Sigmoid colon (tissue), 7 donors: ENCODE results near the gene SLC22A6. TPM values are rescaled to one million over a fixed set of nuclear protein-coding genes. Genes with fewer than 3 reads are reported as not detected.
A peak's percentile ranks its signal among the peaks of the same experiment; 100 is the strongest.

ENCODE experiments used
- DNase-seq: peaks from one replicate; pipeline ENCODE4 v3.0.0-alpha.2; 2019
- H3K27ac ChIP-seq, 4 donors: fragments of 200-600 bp; sonication (generic); one replicate each; pipeline ENCODE4 v1.5.1; 2016 to 2019; ENCODE audit warnings: mild to moderate bottlenecking in 1 of 4
- H3K27me3 ChIP-seq, 3 donors: fragments of 200-600 bp; sonication (generic); one replicate each; pipeline ENCODE4 v1.5.1; 2019; ENCODE audit warnings: mild to moderate bottlenecking in 1 of 3
- H3K36me3 ChIP-seq, 4 donors: fragments of 200-600 bp; sonication (generic); one replicate each; pipeline ENCODE4 v1.5.1; 2016 to 2019
- H3K4me1 ChIP-seq, 4 donors: fragments of 200-600 bp; sonication (generic); one replicate each; pipeline ENCODE4 v1.5.1; 2017 to 2019
- H3K4me3 ChIP-seq, 4 donors: fragments of 200-600 bp; sonication (generic); one replicate each; pipeline ENCODE4 v1.5.1; 2017 to 2019; ENCODE audit warnings: mild to moderate bottlenecking in 2 of 4, moderate library complexity in 1 of 4
- H3K9me3 ChIP-seq, 4 donors: fragments of 200-600 bp in 3 of 4; sonication (generic) in 3 of 4; one replicate each; pipeline versions ENCODE4 v1.5.1 to v1.6.1; 2013 to 2019
- EP300 ChIP-seq, 4 donors: sonication (generic); formaldehyde crosslinking; IDR thresholded peaks; one replicate each; pipeline ENCODE4 v1.6.1; 2017; ENCODE audit warnings: antibody characterized with exemption in 4 of 4
- POLR2A ChIP-seq, 2 donors: fragments of 450-650 bp; IDR thresholded peaks; one replicate each; pipeline ENCODE4 v1.6.1; 2016; ENCODE audit warnings: antibody characterized with exemption in 2 of 2, mild to moderate bottlenecking in 2 of 2, moderate library complexity in 2 of 2
- POLR2AphosphoS5 ChIP-seq, 4 donors: sonication (generic); formaldehyde crosslinking; IDR thresholded peaks; one replicate each; pipeline ENCODE4 v1.6.1; 2017; ENCODE audit warnings: antibody characterized with exemption in 4 of 4
- WGBS, 2 donors: extraction: QIAGEN DNeasy Blood & Tissue Kit; methylation state at CpG; one replicate each; pipeline ENCODE4 v1.1.7; 2013; 5-methylcytosine and 5-hydroxymethylcytosine counted together
- intact Hi-C: fragments of 100-400 bp; cut with DNase I; formaldehyde crosslinking; loops from one replicate; pipeline ENCODE4 v1.15.1; 2023
- polyA plus RNA-seq, 3 donors: library from polyadenylated mRNA; stranded (reverse); fragments of 200-250 nt; gene quantifications; one replicate each; pipeline ENCODE4 v1.2.3, GENCODE V29; 2013
- total RNA-seq, 4 donors: library from RNA; depleted of rRNA; stranded (reverse); fragments of >200 nt; gene quantifications; one replicate each; pipeline ENCODE4 v1.1.0, GENCODE V29; 2016
- TF ChIP-seq, protein P1 (sequence below), 4 experiments: fragments of 450-650 bp in 3 of 4; fragments of 200-600 bp in 1 of 4; IDR thresholded peaks; one replicate each; pipeline ENCODE4 v1.5.1; 2016 to 2019; ENCODE audit warnings: antibody characterized with exemption in 4 of 4, mild to moderate bottlenecking in 3 of 4, moderate library complexity in 2 of 4
- donor health status: healthy with polysubstance abuse.
- donor health status: Bipolar disorder and iron deficiency.
- donor health status: healthy.

Gene SLC22A6
- total and polyA plus RNA-seq, 7 donors: not detected

DNA sequence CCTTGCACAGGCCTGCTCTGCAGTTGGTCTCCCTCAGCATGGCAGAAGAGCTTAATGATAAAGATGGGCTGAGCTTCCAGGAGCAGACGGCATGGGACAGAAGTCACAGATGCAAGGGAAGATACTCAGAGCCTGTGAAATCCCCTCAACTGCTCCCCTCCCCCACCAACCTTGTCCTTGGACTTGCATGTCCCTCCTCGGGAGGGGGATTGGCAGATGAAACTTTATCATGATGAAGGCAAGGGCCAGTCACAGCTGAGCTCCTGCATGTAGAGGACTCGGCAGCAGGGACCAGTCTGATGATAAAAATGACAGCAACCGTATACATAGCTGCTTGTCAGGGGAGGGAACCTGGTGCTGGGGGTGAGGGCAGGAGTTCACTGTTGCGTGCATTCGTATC is 37.7 kb upstream of the SLC22A6 start:
- DNase-seq: no peak
- no peak for TF ChIP-seq EP300 (IDR thresholded peaks at IDR 0.05)
- TF ChIP-seq, protein P1, sequence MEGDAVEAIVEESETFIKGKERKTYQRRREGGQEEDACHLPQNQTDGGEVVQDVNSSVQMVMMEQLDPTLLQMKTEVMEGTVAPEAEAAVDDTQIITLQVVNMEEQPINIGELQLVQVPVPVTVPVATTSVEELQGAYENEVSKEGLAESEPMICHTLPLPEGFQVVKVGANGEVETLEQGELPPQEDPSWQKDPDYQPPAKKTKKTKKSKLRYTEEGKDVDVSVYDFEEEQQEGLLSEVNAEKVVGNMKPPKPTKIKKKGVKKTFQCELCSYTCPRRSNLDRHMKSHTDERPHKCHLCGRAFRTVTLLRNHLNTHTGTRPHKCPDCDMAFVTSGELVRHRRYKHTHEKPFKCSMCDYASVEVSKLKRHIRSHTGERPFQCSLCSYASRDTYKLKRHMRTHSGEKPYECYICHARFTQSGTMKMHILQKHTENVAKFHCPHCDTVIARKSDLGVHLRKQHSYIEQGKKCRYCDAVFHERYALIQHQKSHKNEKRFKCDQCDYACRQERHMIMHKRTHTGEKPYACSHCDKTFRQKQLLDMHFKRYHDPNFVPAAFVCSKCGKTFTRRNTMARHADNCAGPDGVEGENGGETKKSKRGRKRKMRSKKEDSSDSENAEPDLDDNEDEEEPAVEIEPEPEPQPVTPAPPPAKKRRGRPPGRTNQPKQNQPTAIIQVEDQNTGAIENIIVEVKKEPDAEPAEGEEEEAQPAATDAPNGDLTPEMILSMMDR (IDR thresholded peaks at IDR 0.05): no peak
- no peak for TF ChIP-seq POLR2A (IDR thresholded peaks at IDR 0.05)
- no peak for TF ChIP-seq POLR2AphosphoS5 (IDR thresholded peaks at IDR 0.05)
- H3K4me1 ChIP-seq: peaks cover 0 to 8% (median 3%) of the 10 kb centered on the region in 4 donors
- no peaks in the 10 kb centered on the region for H3K9me3 ChIP-seq
- H3K4me3 ChIP-seq: no peak overlapping the region
- peaks cover 0 to 10% (median 0%) of the 10 kb centered on the region in 3 donors for H3K27me3 ChIP-seq
- no peak overlapping the region for H3K27ac ChIP-seq
- intact Hi-C loops: no loop called here
- no peaks in the 10 kb centered on the region for H3K36me3 ChIP-seq
- whole genome bisulfite sequencing, 2 donors: 73 to 86% methylated on average over 6 of the region's 6 CpGs

- Histone ChIP-seq H3K9me3 (no peaks in the 10 kb centered on the region), H3K4me3 (no peak overlapping the region), H3K27me3 (peaks cover 0 to 10% (median 0%) of the 10 kb centered on the region in 3 donors), H3K4me1 (peaks cover 0 to 8% (median 3%) of the 10 kb centered on the region in 4 donors), H3K27ac (no peak overlapping the region), H3K36me3 (no peaks in the 10 kb centered on the region)
- 36 to 50% methylated on average over 24 of the region's 24 CpGs for WGBS, 2 donors
- DNase-seq: no peak
- intact Hi-C loops: no loop called here
- TF ChIP-seq, protein P1 (IDR thresholded peaks at IDR 0.05): no peak
- TF ChIP-seq POLR2A (IDR thresholded peaks at IDR 0.05) (no peak), EP300 (IDR thresholded peaks at IDR 0.05) (no peak), POLR2AphosphoS5 (IDR thresholded peaks at IDR 0.05) (no peak)
Observed at GRCh38 chr11:63020671-63021291, 36.0 kb upstream of the SLC22A6 start.

DNA sequence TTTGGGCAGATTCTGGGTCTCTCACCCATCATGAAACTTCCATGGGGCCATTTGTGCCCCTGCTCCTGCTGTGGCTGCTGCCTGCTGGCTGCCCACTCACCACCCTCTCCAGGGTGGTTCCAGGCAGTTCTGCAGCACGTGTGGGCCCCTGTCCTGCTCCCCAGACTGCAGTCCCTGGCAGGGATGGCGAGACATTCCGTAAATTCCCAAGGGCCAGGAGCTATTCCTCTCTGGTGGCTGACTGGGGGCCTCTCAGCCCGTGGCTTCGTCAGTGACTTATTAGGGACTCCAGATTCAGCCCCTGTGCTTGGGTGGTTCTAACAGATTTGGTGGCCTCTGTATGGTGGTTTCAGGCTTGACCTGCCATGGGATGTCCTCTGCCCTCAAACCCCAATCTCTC is 34.7 kb upstream of the SLC22A6 start:
- no peak for DNase-seq
- peaks cover 0 to 10% (median 0%) of the 10 kb centered on the region in 3 donors for H3K27me3 ChIP-seq
- 80 to 81% methylated on average over 5 of the region's 5 CpGs for whole genome bisulfite sequencing, 2 donors

GRCh38 chr11:63017306-63017974 is 32.7 kb upstream of the SLC22A6 start:
- TF ChIP-seq POLR2AphosphoS5 (IDR thresholded peaks at IDR 0.05): no peak
- TF ChIP-seq, protein P1 (IDR thresholded peaks at IDR 0.05): no peak
- no peak for TF ChIP-seq POLR2A (IDR thresholded peaks at IDR 0.05)
- TF ChIP-seq EP300 (IDR thresholded peaks at IDR 0.05): no peak
- intact Hi-C loops: no loop called here
- 38 to 53% methylated on average over 8 of the region's 8 CpGs for WGBS, 2 donors

More for the DNA sequence above, 34.7 kb upstream of the SLC22A6 start:
- Histone ChIP-seq H3K4me1 (peaks cover 0 to 8% (median 3%) of the 10 kb centered on the region in 4 donors), H3K27ac (no peak overlapping the region), H3K36me3 (no peaks in the 10 kb centered on the region), H3K4me3 (no peak overlapping the region), H3K9me3 (no peaks in the 10 kb centered on the region)
- intact Hi-C loops: no loop called here
- TF ChIP-seq, protein P1 (IDR thresholded peaks at IDR 0.05): no peak
- TF ChIP-seq EP300 (IDR thresholded peaks at IDR 0.05) (no peak), POLR2A (IDR thresholded peaks at IDR 0.05) (no peak), POLR2AphosphoS5 (IDR thresholded peaks at IDR 0.05) (no peak)

More at GRCh38 chr11:63017306-63017974, 32.7 kb upstream of the SLC22A6 start:
- no peaks in the 10 kb centered on the region for H3K36me3 ChIP-seq
- H3K27me3 ChIP-seq: peaks cover 0 to 10% (median 0%) of the 10 kb centered on the region in 3 donors
- H3K4me3 ChIP-seq: no peak overlapping the region
- no peaks in the 10 kb centered on the region for H3K9me3 ChIP-seq
- no peak overlapping the region for H3K27ac ChIP-seq
- no peaks in the 10 kb centered on the region for H3K4me1 ChIP-seq
- peak; percentile 18 for DNase-seq
